ENCODE results near the gene MAP3K14. TPM values are rescaled to one million over a fixed set of nuclear protein-coding genes. Genes with fewer than 3 reads are reported as not detected.

MAP3K14 gene
- total and polyA plus RNA-seq, 10 of the 15 experiments (the other 5 are each of a cell fraction or from before 2014, with no cell fraction given) = 2.1 to 33.3 (median 19.7) TPM

DNA sequence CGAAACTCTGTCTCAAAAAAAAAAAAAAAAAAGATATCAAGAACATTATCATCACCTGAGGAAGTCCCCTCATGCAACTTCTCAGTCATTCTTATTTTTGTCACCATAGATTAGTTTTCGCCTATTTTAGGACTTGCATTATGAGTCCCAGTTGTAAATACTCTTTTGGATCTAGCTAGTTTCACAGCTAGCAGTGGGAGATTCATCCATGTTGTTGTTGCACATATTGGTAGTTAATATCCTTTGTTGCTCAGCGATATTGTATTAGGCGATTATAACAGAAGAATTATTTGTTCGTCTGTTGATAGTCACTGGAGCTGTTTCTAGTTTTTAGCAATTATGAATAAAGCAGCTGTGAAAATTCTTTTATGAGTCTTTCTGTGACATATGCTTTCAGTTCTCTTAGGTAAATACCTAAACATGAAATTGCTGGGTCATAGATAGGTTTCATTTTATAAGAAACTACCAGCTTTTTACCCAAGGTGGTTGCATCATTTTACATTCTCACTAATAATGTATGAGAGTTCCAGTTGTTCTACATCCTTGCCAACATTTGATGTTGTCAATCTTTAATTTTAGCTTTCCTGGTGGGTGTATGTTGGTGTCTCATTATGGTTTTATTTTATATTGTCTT lies 40.7 kb upstream of the MAP3K14 start:
- FAIRE-seq = no peak
- intact Hi-C loops (cut with micrococcal nuclease; ENCODE audit: unreplicated experiment) = loop anchor here (1.0 to 2.0 kb wide), 3 partner anchors 15 to 40 kb away; partner anchors contain the start of gene MAP3K14
- in situ Hi-C loops (cut with MboI) = no loop called here
- TF ChIP-seq RELA (IDR thresholded peaks at IDR 0.05; ENCODE audit: borderline replicate concordance, partially characterized antibody) (no peak), DPF2 (IDR thresholded peaks at IDR 0.05) (peak; percentile 83; the same call in 1 of the 2 replicates), EED (IDR thresholded peaks at IDR 0.05; ENCODE audit: low read depth) (peak; percentile 61; the same call in 1 of the 2 replicates), SPI1 (IDR thresholded peaks at IDR 0.05; ENCODE audit: borderline replicate concordance, insufficient read depth, low read depth, low read length) (peak; percentile 7; the same call in 1 of the 2 replicates), YY1 (IDR thresholded peaks at IDR 0.05; ENCODE audit: low read depth, low read length) (no peak), CBX5 (IDR thresholded peaks at IDR 0.05; ENCODE audit: low read depth) (0 out of 2 replicates have a peak, but pooled peaks have one; percentile 32), SP1 (IDR thresholded peaks at IDR 0.05; ENCODE audit: low read depth, low read length) (no peak), SMAD1 (IDR thresholded peaks at IDR 0.05; ENCODE audit: low read depth, partially characterized antibody) (no peak), SMARCA5 (IDR thresholded peaks at IDR 0.05) (peak; percentile 80; the same call in 1 of the 2 replicates), NFYB (IDR thresholded peaks at IDR 0.05; ENCODE audit: insufficient read depth, low read depth, low read length) (no peak), GABPA (IDR thresholded peaks at IDR 0.05; ENCODE audit: low read depth) (peak; percentile 58; the same call in 1 of the 2 replicates), NR2C2 (IDR thresholded peaks at IDR 0.05; ENCODE audit: borderline replicate concordance, control insufficient read depth, insufficient read length, low read depth) (no peak), SREBF1 (IDR thresholded peaks at IDR 0.05; ENCODE audit: low read length) (no peak), CBFB (IDR thresholded peaks at IDR 0.05; ENCODE audit: low read depth) (peak; percentile 36; the same call in 1 of the 2 replicates), LARP7 (IDR thresholded peaks at IDR 0.05) (no peak)
- TF ChIP-seq, protein P1, sequence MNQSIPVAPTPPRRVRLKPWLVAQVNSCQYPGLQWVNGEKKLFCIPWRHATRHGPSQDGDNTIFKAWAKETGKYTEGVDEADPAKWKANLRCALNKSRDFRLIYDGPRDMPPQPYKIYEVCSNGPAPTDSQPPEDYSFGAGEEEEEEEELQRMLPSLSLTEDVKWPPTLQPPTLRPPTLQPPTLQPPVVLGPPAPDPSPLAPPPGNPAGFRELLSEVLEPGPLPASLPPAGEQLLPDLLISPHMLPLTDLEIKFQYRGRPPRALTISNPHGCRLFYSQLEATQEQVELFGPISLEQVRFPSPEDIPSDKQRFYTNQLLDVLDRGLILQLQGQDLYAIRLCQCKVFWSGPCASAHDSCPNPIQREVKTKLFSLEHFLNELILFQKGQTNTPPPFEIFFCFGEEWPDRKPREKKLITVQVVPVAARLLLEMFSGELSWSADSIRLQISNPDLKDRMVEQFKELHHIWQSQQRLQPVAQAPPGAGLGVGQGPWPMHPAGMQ (IDR thresholded peaks at IDR 0.05; ENCODE audit: borderline replicate concordance) = no peak
- TF ChIP-seq, protein P2, sequence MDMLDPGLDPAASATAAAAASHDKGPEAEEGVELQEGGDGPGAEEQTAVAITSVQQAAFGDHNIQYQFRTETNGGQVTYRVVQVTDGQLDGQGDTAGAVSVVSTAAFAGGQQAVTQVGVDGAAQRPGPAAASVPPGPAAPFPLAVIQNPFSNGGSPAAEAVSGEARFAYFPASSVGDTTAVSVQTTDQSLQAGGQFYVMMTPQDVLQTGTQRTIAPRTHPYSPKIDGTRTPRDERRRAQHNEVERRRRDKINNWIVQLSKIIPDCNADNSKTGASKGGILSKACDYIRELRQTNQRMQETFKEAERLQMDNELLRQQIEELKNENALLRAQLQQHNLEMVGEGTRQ (IDR thresholded peaks at IDR 0.05; ENCODE audit: borderline replicate concordance, low read depth, low read length) = no peak
- TF ChIP-seq, protein P3, sequence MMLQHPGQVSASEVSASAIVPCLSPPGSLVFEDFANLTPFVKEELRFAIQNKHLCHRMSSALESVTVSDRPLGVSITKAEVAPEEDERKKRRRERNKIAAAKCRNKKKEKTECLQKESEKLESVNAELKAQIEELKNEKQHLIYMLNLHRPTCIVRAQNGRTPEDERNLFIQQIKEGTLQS (IDR thresholded peaks at IDR 0.05; ENCODE audit: borderline replicate concordance, extremely low read depth, low read depth, low read length) = no peak
- TF ChIP-seq, protein P4, sequence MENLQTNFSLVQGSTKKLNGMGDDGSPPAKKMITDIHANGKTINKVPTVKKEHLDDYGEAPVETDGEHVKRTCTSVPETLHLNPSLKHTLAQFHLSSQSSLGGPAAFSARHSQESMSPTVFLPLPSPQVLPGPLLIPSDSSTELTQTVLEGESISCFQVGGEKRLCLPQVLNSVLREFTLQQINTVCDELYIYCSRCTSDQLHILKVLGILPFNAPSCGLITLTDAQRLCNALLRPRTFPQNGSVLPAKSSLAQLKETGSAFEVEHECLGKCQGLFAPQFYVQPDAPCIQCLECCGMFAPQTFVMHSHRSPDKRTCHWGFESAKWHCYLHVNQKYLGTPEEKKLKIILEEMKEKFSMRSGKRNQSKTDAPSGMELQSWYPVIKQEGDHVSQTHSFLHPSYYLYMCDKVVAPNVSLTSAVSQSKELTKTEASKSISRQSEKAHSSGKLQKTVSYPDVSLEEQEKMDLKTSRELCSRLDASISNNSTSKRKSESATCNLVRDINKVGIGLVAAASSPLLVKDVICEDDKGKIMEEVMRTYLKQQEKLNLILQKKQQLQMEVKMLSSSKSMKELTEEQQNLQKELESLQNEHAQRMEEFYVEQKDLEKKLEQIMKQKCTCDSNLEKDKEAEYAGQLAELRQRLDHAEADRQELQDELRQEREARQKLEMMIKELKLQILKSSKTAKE (IDR thresholded peaks at IDR 0.05; ENCODE audit: low read depth, poor library complexity, severe bottlenecking) = peak; percentile 73

More for the DNA sequence above, 40.7 kb upstream of the MAP3K14 start:
- POLR2A ChIA-PET = interaction anchor here (0.6 to 2.6 kb wide), 20 partner anchors 12 to 110 kb away, joined by 3 to 18 read pairs (median 4); partner anchors contain the start of gene MAP3K14
- H3K27ac ChIP-seq (ENCODE audit: control insufficient read depth, insufficient read depth) = peak overlapping the region; percentile 91
- peak; percentile 80 for ATAC-seq
- DNase-seq (ENCODE audit: low read depth, low spot score) = peak; percentile 63
- no peak overlapping the region for H3K9ac ChIP-seq (ENCODE audit: control insufficient read depth, insufficient read depth, low read length)
- H3K4me3 ChIP-seq = no peak overlapping the region
- no TSS peak for BruUV-seq (replicated peaks)
- no peaks in the 10 kb centered on the region for H3K27me3 ChIP-seq (replicated peaks in 1 of 2; ENCODE audit: control insufficient read depth in 2 of 2, insufficient read depth in 2 of 2, low read length in 1 of 2)
- H4K20me1 ChIP-seq (ENCODE audit: control insufficient read depth, insufficient read depth) = no peaks in the 10 kb centered on the region
- SMC1A ChIA-PET (ENCODE audit: uncharacterized antibody, unreplicated experiment) = interaction anchor here (0.7 to 3.5 kb wide), 27 partner anchors 9 to 1009 kb away, joined by 3 to 47 read pairs (median 5); partner anchors contain the start of gene MAP3K14
- peak overlapping the region; percentile 59 for H2AFZ ChIP-seq (ENCODE audit: control insufficient read depth, low read depth, low read length)
- H3K36me3 ChIP-seq (ENCODE audit: control insufficient read depth in 2 of 2, insufficient read depth in 2 of 2, low read length in 1 of 2) = no peaks in the 10 kb centered on the region
- H3K79me2 ChIP-seq (ENCODE audit: control insufficient read depth, insufficient read depth, low read length) = no peaks in the 10 kb centered on the region
- RAD21 ChIA-PET (ENCODE audit: unreplicated experiment) = interaction anchor here (0.6 to 3.2 kb wide), 15 partner anchors 16 to 149 kb away, joined by 3 to 22 read pairs (median 5); partner anchors contain the start of gene MAP3K14
- H3K4me2 ChIP-seq (ENCODE audit: control insufficient read depth, insufficient read depth) = peak overlapping the region; percentile 86
- CTCF ChIA-PET = interaction anchor here (0.6 to 2.7 kb wide), 14 partner anchors 12 to 208 kb away, joined by 3 to 9 read pairs (median 4); no protein-coding TSS in a partner anchor
- peaks cover 23% of the 10 kb centered on the region for H3K4me1 ChIP-seq (ENCODE audit: control insufficient read depth, insufficient read depth, low read length)
- under 1% methylated on average over 5 of the region's 5 CpGs for WGBS (ENCODE audit: insufficient coverage, insufficient replicate concordance, low lambda C conversion rate, missing lambda C conversion rate)
- H3K9me3 ChIP-seq (replicated peaks; ENCODE audit: control insufficient read depth, insufficient read depth, low read length) = peaks cover under 1% of the 10 kb centered on the region; the same call in 2 of the 3 replicates

Measured in GM12878 (cell line).